GM10266 (cell line): ENCODE data around the gene CHEK1.
"Not testable (repeated sequence)": the region's sequence is repeated elsewhere in the genome, so short reads cannot be mapped to it uniquely, and the experiment has no call there.

ENCODE experiments used
- DNase-seq: peaks from one replicate; pipeline ENCODE4 v3.0.0; 2012; ENCODE audit errors: extremely low spot score
- CTCF ChIP-seq: IDR thresholded peaks from 2 replicates; pipeline ENCODE4 v1.5.1; 2012; ENCODE audit warnings: mild to moderate bottlenecking, low read depth; ENCODE audit not compliant: control insufficient read depth, insufficient read depth; ENCODE audit errors: missing control alignments

CHEK1 gene

GRCh38 chr11:125624756-125625213, at the start of gene CHEK1:
Gene CHEK1, plus strand, starts transcription at chr11:125625163. Its CDS starts 1,606 bp downstream, at chr11:125626769.
- no peak for DNase-seq
- TF ChIP-seq CTCF = no peak

- DNase-seq = not testable (repeated sequence)
These were observed 47.8 kb upstream of the CHEK1 start for GRCh38 chr11:125577181-125577580.

- no peak for TF ChIP-seq CTCF
- DNase-seq = no peak
These were observed 46.2 kb upstream of the CHEK1 start for GRCh38 chr11:125578783-125579182.

GRCh38 chr11:125579811-125580210, 45.2 kb upstream of the CHEK1 start:
- no peak for TF ChIP-seq CTCF
- DNase-seq = no peak

- no peak for TF ChIP-seq CTCF
- no peak for DNase-seq
These were observed 41.5 kb upstream of the CHEK1 start for GRCh38 chr11:125583496-125583895.

- TF ChIP-seq CTCF = no peak
- DNase-seq = no peak
These were observed 39.5 kb upstream of the CHEK1 start for GRCh38 chr11:125585487-125585886.

GRCh38 chr11:125586623-125587022, 38.3 kb upstream of the CHEK1 start:
- DNase-seq = no peak
- TF ChIP-seq CTCF = no peak

GRCh38 chr11:125587480-125587879, 37.5 kb upstream of the CHEK1 start:
- TF ChIP-seq CTCF = no peak
- no peak for DNase-seq
